ENCODE results near the gene IFIH1.

IFIH1 gene

GRCh38 chr2:162340822-162341221 is 22.3 kb upstream of the IFIH1 start:
- no peak for DNase-seq (ENCODE audit: low spot score)
- TF ChIP-seq CTCF (IDR thresholded peaks at IDR 0.05; ENCODE audit: extremely low read depth, missing control alignments) = no peak

GRCh38 chr2:162337868-162338267 is 19.4 kb upstream of the IFIH1 start:
- no peak for TF ChIP-seq CTCF (IDR thresholded peaks at IDR 0.05; ENCODE audit: extremely low read depth, missing control alignments)
- DNase-seq (ENCODE audit: low spot score) = no peak

GRCh38 chr2:162333968-162334367 is 15.5 kb upstream of the IFIH1 start:
- TF ChIP-seq CTCF (IDR thresholded peaks at IDR 0.05; ENCODE audit: extremely low read depth, missing control alignments) = peak; percentile 20
- DNase-seq (ENCODE audit: low spot score) = no peak

- TF ChIP-seq CTCF (IDR thresholded peaks at IDR 0.05; ENCODE audit: extremely low read depth, missing control alignments) = no peak
- DNase-seq (ENCODE audit: low spot score) = no peak
Observed at GRCh38 chr2:162330881-162331280, 12.4 kb upstream of the IFIH1 start.

GRCh38 chr2:162328424-162329157 is 10.1 kb upstream of the IFIH1 start:
- no peak for DNase-seq (ENCODE audit: low spot score)
- TF ChIP-seq CTCF (IDR thresholded peaks at IDR 0.05; ENCODE audit: extremely low read depth, missing control alignments) = no peak

- DNase-seq (ENCODE audit: low spot score) = no peak
- no peak for TF ChIP-seq CTCF (IDR thresholded peaks at IDR 0.05; ENCODE audit: extremely low read depth, missing control alignments)
Observed at GRCh38 chr2:162327806-162328205, 9.3 kb upstream of the IFIH1 start.

- no peak for TF ChIP-seq CTCF (IDR thresholded peaks at IDR 0.05; ENCODE audit: extremely low read depth, missing control alignments)
- no peak for DNase-seq (ENCODE audit: low spot score)
Observed at GRCh38 chr2:162327134-162327769, 8.8 kb upstream of the IFIH1 start.
